ENCODE results near the gene PGK2.
A peak's percentile ranks its signal among the peaks of the same experiment; 100 is the strongest.
"Not testable (repeated sequence)": the region's sequence is repeated elsewhere in the genome, so short reads cannot be mapped to it uniquely, and the experiment has no call there.

Gene PGK2

DNA sequence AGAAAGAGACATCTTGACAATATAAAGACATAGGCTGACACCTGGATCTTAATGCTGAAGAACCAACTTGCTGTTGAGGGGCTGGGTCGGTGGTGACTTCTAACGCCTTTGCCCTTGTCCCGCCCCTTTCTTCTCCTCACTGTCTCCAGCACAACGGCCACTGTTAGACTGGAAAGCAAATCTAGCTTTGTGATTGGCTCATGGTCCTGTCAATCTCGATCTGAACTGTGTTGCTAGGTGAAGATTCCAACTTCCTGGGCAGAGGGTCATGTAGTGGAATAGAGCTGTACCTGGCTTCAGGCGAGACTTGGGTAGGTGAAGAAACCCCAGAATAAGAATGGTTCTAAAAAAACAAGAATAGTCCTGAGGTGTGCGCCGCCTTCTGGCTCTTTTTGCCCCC lies at the start of gene PGK2:
TSS of gene PGK2 (minus strand) at position 110 of the 400 bp plus-strand sequence. CDS start at position 12, 98 bp downstream.
- no peak for DNase-seq

- DNase-seq = peak; percentile 26
Observed at GRCh38 chr6:49835140-49835539, 48.1 kb upstream of the PGK2 start.

DNA sequence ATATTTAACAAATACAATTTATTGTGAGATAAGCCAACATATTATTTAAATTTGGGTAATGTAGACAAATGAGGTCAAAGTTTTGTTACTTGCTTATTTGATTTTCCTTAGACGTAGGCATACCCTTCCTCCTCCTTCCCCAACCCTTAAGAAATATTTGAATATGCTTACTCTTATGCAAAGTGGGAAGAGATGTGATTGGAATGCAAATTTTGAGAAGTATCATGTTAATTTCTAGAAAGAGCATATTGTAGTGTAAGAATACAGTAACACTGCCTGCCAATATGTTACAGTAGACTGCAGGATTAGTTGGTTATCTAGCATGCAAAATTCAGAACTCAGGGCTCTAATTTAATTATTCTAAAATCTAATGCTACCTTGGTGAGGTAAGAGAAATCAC lies 46.3 kb upstream of the PGK2 start:
- no peak for DNase-seq

DNA sequence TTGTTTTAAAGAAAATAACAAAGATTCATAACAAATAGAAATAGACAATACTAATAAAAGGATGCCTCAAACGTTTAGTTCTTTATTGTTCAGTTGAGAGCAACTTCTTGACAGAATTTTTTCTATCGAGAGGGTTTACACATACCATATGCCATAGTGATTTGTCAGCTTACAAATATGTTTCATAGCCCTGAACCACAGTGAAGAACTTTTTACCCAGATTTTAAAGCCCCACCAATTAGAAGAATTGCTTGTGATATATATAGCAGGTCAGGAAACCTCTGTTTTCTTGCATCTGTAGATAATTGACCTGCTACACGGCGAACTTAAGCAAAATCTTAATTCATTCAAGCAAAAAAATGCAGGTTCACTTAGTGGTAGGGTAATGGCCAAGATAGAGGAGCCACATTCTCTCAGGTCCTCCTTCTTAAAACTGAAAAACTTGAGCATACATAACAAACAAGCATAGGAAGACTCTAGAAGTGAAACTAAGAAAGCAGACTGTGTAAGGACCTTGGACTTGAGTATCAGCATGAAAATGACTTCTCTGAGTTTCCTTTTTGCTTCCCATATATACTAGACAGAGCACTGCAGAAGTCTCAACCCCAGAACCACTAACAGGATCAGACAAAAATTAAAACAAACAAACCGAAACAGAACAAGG lies 39.8 kb upstream of the PGK2 start:
- peak; percentile 54 for DNase-seq

DNA sequence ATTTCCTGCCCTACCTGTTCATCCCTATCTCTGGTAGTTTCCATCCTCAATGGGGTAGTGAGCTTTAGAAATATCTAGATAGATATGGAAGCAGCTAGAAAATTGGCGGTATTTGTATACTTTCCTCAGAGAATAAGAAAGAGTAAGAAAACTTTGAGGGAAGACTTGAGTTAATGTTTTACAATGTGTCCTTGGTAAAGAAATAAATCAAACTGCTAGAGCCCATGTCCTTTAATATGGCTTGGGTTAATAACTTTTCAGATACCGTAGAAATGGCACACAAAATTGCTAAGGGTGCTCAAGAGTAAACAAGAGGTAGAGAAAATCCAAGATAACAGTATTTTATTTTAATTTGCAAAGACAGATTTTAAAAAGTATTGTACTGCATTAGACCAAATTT lies 28.1 kb upstream of the PGK2 start:
- DNase-seq = no peak

DNA sequence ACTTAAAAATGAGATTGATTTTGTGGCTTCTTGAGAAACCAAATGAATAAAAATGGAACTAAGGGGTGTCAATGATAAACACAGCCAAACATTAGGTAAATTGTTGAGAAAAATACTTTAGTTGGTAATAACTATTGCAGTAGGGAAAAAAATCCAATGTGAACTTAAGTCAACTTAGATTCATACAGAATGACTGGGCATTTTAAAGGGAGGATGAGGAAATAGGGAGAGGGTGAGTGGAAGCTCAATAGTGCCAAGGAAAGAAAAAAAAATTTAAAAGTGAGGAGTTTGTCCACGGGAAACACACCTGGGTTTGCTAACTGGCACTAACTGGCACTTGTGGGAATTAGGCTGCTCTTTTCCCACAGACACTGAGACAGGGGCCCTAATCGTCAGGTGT lies 26.2 kb upstream of the PGK2 start:
- no peak for DNase-seq

DNA sequence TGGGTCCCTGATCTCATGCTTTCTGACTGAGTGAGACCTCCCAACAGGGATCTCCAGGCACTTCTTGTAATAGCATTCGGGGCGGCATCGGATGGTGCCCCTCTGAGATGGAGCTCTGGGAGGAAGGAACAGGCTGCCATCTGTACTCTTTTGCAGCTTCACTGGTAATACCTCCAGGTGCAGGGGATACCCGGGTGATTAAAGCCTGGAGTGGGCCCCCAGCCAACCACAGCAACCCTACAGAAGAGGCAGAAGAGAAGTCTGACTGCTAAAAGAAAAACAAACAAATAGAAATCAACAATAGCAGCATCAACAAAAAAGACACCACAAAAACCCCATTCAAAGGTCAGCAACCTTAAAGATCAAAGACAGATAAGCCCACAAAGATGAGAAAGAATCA lies 19.1 kb upstream of the PGK2 start:
- DNase-seq = no peak

- no peak for DNase-seq
Observed at GRCh38 chr6:49805246-49805645, 18.2 kb upstream of the PGK2 start.

GRCh38 chr6:49801525-49801924 lies 14.4 kb upstream of the PGK2 start:
- no peak for DNase-seq

DNA sequence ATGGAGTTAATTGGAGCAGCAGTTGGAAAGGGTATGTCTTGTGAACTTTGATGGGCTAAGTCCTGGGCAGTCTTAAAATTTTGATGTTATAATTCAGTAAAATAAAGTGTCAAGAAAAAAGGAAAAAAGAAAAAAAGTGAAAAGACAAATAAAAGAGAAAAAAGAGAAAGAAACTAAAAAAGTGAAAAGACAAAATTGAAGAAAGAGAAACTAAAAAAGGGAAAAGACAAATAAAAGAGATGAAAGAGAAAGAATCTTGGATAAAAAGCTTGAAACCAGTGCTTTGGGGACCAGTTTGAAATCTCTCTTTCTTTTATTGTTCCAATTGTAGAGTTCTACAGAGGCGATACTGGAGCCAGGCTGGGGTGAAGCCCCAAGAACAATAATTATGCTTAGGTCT lies 12.0 kb upstream of the PGK2 start:
- no peak for DNase-seq

GRCh38 chr6:49796842-49797455 lies 9.9 kb upstream of the PGK2 start:
- not testable (repeated sequence) for DNase-seq

GRCh38 chr6:49790341-49790740 lies 3.3 kb upstream of the PGK2 start:
- DNase-seq = peak; percentile 34

DNA sequence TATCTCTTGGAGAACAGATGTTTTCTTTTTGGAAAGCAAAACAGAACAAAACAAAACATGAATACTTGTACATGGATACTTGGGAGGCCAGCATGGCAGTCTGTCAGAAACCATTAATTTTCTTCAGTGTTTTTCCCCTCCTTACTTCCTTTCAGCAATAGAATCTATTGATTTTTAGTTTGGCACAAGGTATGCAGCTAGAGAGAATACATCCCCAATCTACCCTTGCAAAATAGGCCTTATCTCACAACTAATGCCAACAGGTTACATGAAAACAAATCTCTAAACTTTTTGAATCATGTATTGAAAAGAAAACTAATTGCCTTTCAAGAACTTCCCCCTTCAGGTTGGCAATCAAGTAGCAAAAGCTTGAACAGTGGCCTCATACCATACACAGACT lies 2.8 kb downstream of the PGK2 start:
- no peak for DNase-seq

DNA sequence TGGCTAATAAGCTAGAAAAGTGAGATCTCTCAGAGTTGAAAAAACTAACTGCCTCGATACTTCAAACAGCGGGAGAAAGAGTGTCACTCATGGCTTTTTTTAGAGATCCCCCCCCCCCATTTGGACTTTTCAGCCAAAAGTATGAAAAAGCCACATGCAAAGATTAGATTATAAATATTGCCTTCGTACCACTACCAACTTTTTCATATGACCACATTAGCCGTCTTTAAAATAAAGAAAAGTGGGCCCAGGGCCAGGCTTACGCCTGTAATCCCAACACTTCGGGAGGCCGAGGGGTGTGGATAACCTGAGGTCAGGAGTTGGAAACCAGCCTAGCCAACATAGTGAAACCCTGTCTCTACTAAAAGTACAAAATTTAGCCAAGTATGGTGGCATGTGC lies 4.4 kb downstream of the PGK2 start:
- DNase-seq = peak; percentile 88

DNA sequence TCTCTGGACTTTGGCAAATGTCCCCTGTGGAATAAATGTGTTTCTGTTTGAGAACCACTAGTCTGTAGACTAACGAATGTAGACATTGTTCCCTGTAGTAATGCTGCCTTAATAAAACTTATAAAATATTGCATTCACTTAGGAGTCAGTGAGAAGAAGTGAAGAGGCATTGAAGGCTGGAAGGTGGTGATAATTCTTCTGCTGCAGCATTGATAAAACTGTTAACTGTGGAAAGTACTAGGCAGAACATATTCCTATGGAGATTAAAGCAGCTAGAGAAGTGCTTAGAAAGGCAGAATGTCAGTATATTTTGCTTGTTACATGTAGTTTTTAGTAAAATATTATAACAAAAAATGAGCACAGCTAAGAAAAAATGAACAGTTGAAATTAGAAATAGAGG lies 4.8 kb downstream of the PGK2 start:
- peak; percentile 92 for DNase-seq

- DNase-seq = peak; percentile 41
Observed at GRCh38 chr6:49776444-49776843, 10.6 kb downstream of the PGK2 start.

DNA sequence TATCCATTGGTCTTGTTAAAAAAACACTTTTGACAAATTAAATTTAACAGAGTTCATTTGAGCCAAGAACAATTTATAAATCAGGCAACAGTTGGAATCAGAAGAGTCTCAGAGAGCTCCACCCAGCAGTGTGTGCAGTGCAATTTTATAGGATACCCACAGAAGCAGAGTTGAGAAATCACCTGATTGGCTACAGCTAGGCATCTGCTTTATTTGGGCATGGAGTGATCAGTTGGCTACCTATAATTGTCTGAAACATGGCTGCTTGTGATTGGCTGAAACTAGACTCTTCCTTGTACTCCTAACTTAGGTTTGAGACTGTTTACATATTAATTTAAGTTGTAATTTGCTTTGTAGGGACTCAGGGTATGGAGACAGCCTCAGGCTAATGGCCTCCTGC lies 12.0 kb downstream of the PGK2 start:
- no peak for DNase-seq

- DNase-seq = no peak
Observed at GRCh38 chr6:49772285-49772684, 14.8 kb downstream of the PGK2 start.

DNA sequence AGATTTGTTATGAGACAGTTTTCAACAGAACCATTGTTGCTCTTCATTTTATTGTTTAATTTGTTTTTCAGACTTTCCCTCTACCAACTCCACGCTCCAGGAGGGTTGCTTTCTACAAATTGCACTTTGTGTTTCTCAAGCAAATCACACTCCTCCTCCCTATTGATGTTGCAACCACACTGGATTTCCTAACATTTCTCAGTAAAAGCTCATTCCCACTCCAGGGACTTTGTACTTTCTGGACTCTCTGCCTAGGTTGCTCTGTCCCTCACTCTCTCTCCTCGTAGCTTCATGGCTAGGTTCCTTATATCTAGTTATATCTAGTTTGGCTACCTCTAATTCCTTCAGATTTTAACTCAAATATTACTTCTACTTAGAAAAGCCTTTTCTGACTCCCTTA lies 20.3 kb downstream of the PGK2 start:
- DNase-seq = no peak

DNA sequence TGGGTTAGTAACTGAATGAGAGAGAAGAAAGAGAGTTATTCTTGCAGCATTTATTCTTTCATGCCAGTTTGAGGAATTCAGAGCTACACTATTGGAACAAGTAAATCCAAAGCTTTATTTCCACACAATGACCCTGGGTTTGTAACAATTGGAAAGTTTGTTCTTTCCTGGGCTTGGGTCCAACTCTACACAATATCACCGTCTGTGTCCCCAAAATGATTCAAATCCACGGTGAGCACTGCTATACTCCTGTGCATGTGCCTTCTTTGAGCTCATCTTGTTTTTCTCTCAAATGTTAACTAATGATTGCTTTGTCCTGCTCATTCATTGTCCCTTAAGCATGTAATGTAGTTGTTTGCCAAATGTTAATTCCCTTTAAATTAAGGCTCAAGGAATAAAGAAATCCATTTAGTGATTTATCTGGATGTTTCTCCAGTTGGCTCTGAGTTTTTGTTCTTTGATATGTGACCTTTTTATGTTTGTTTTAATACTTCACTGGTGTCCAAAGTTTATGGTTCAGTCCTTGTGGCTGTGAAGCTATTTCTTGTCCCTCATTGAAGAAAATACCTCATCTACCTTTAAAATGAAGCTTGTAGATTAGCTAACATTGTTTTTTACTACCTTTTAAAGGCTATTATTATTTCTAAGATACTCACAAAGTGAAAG lies 22.4 kb downstream of the PGK2 start:
- DNase-seq = no peak

DNA sequence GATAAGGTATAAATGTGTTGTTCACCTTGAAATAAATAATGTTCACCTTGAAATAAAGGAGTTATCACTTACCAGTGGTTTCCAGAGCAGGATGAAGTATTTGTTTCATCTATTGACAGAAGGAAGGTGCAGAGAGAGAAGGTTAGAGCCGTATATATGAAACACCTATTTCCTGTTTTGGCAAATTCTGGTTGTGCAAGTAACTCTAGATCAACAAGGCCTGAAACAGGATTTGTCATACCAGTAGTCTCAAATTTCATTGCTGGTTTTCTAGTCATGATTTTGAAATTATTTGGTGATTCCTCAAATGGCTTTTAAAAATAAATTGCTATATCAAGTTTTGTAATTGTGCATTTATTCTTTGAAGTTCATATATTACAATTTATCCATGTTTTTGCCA lies 42.8 kb downstream of the PGK2 start, which contains the start of gene CRISP3:
TSS of gene CRISP3 (minus strand) at position 130 of the 400 bp plus-strand sequence. CDS start at position 109, 21 bp downstream.
- DNase-seq = peak; percentile 32

- DNase-seq = peak; percentile 68
Observed at GRCh38 chr6:49743429-49743828, 43.7 kb downstream of the PGK2 start.

DNA sequence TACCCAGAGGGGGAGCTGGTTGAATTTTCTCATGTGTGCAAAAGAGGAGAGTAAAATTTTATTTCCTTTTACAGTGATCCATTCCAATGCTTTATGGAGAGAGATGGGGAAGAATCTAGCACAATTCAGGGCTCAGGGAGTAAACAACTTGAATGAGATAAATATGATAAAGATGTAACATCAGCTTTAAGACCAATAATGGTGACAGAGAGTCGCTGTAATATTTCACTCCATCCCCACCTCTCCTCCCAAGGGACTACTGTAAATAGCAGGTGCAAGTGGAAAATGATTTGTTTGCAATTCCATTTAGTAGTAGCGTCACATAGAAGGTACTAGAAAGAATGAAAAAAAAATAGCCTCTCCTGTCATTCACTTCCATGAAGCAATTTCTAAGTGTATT lies 47.7 kb downstream of the PGK2 start:
- DNase-seq = no peak

- peak; percentile 93 for DNase-seq
Observed at GRCh38 chr6:49736017-49736508, 51.0 kb downstream of the PGK2 start.

Data from hematopoietic multipotent progenitor cell treated with erythropoietin and hydrocortisone succinate and interleukin-3 and kit ligand, for 6 days (in vitro differentiated cells).